Measurements from ENCODE around the gene LBX1.
A peak's percentile ranks its signal among the peaks of the same experiment; 100 is the strongest.

The LBX1 gene, protein sequence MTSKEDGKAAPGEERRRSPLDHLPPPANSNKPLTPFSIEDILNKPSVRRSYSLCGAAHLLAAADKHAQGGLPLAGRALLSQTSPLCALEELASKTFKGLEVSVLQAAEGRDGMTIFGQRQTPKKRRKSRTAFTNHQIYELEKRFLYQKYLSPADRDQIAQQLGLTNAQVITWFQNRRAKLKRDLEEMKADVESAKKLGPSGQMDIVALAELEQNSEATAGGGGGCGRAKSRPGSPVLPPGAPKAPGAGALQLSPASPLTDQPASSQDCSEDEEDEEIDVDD

DNA sequence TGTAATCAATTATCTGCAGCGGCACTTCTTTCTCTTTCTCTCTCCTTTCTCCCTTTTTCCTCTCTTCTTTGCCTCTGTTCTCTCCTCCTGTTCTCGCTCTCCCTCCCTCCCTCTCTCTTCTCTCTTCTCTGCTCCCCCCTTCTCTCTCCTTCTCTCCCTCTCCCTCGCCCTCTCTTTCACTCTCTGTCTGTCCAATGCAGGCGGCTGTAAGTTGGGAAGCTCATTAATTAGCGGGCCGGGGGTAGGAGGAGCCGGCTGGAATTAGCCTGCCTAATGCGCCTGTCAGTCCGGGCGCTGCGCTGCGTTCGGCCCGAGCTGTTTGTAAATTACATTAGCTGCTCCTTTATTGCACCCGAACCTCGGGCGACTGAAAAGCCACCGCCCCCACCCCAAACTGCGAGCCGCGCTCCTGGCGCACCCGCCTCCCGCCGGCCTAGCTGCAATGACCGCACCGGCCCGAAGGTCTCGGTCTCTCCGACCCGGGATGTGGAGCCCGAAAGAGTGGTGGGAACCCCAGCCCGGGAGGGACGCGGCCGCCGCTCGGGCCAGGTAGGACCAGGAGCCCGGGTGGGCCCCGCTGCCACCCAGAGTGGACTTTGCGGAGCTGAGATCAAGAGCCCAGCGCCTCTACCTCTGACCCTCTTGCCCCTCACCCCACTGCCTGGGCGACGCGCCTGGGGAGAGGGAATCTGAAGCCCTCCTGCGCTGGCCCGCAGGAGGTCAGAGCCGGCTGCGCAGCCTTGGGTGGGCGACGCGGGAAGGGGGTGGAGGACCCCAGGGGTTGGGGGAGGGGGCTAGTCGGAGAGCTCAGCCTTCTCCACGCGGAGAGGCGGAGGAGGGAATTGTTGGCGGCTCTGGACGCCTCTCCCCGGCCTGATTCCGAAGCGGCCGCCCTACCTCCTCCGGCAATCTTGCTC lies at the start of gene LBX1:
TSS of gene LBX1 (minus strand) at position 198 of the 917 bp plus-strand sequence. CDS start 648 bp downstream, outside the sequence.
- no peak for FAIRE-seq

DNA sequence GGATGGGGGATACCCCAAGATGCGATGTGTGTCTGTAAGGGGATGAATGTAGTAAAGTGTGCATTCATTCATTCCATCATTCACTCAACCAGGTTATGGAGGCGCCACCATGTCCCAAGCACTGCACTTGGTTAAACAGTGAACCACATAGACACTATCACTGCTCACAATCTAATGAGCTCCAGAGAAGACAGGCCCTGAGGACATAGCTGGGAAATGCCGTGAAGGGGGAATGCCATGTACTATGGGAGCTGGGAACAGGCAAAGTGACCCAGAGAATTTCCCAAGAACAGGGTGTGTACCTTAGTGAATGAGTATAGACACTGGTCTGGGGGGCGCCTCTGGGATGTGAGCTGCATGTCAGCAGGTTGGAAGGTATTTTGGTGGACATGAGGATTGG lies 44.5 kb upstream of the LBX1 start:
- FAIRE-seq: no peak

DNA sequence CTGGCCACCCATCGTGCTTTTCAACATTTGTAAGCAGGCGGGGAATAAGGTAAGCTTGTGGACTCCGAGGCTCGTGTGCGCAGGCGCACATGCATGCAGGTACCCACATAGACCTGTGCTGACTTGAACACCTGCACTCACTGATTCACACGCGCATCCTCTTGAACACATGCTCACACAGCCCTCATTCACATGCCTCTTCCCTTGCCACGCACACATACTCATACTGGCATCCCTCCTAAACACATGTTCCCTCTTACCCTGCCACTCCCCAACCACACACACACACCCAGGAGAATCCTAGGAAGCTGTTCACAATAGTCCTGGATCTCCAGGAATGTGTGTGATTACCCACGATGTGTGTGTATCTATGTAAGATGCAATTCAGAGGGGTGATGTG lies 44.1 kb upstream of the LBX1 start:
- no peak for FAIRE-seq

DNA sequence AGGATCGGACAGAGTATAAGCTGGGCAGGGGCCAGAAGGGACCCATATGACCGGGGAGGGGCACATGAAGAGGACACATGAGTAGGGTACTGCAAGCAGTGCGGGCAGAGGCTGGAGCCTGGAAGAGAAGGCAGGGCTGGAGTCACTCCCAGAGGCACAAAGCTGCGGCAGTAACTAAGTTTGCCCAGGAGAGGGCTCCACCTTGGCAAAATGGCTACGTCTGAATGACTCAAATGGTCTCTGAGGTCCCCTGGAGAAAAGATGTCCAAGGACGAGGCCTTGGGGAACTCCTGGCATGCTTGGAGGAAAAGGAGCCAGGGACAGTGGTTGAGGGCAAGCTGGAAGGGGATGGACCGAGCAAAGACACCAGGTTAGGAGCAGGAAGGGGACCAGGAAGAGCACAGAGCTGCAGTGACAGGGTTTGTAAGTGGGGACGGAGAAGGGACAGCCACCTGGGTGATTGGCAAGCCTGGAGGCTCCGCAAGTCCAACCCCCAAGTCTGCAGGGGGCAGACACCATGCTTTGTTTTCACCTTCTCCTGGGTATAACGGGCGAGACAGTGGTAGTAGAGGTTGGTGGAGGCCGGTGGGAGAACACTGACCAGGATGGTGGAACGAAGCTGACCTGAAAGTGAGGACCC lies 43.1 kb upstream of the LBX1 start:
- peak; percentile 49 for FAIRE-seq

DNA sequence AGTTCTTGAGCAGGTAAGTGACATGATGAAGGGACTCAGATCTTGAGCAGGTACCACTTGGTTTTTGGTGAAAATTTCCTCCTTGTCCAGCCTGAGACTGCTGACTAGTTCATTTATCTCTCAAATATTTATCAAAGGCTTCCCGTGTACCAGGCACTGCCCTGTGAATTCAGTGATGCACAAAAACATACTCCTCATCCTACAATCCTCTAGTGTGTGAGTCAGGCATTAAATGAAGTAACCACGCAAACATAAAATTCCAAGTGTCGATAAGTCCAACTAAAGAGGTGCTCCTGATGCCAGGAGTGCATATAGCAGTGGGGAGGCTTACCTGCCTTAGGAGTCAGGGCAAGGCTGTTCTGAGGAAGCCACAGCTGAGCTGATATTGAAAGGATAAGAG lies 41.5 kb upstream of the LBX1 start:
- FAIRE-seq: no peak

DNA sequence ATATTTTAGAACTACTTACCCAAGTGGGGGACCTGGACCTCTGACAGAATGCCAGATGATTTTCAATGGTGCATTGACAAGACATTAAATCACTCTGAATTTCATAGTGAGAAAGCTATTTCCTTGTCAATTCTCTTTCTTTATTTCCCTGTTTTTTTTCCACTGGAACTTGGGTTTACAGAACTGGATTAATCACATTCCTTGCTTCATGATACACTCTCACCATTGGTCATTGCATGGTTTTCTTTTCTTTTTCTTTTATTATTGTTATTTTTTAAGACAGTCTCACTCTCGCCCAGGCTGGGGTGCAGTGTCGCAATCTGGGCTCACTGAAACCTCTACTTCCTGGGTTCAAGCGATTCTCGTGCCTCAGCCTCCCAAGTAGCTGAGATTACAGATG lies 38.5 kb upstream of the LBX1 start:
- FAIRE-seq: no peak

DNA sequence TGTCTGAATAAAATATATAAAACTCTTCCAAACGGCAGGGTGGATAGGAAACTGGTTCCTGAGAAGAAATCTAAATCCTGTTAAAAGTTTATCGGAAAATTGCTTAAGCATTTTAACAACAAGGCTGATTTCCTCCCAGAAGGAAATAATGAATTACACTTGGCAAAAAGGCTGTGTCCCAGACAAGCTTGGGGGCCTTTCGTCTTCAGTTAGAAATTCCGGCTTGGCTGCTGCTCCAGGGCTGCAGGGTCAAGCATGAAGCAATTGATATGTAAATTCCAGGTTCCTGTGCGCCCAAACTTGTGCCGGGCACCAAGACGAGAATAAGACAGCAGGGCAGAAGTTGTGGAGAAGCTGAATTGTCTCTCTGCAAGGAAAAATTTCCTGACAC lies 38.0 kb upstream of the LBX1 start:
- no peak for FAIRE-seq

DNA sequence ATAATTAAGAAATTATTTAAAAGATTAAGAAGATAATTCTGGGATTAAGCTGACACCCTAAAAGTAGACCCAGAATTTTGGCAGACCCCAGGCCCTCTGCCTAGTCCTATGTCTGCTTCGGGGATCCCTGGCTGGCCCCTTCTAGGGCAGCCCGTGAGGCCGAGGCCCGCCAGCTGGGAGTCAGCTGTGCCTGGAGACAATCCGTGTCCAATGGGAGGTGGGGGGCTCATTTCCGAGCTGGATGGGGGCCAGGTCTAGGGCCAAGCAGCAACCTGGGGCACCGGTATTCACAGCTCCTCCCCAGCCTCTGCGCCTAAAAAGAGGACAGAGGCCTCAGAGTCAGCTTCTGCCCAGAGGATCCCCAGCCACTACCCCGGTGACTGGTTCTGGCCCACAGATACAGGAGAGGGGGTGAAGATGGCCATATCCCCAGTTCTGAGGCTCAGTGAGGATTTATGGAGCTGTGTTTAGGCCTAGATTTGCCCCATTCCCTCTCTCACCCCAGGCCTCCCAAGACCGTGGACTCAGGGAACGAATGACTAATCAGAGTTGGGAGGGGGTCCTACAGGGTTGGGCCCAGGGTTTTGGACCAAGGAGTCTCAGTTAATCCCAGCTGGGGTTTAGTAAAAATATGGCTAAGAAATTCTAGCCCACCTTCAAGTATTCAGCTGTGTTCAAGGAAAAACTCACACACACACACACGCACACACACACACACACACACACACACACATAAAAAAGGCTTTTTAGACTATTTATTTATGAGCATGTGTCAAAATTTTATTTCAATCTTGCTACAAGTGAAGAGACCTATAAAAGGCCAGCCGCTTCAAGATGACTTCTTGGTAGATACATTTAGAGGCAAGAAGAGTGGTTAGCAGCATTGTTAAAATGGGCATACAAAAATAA lies 37.4 kb upstream of the LBX1 start:
- FAIRE-seq: no peak

DNA sequence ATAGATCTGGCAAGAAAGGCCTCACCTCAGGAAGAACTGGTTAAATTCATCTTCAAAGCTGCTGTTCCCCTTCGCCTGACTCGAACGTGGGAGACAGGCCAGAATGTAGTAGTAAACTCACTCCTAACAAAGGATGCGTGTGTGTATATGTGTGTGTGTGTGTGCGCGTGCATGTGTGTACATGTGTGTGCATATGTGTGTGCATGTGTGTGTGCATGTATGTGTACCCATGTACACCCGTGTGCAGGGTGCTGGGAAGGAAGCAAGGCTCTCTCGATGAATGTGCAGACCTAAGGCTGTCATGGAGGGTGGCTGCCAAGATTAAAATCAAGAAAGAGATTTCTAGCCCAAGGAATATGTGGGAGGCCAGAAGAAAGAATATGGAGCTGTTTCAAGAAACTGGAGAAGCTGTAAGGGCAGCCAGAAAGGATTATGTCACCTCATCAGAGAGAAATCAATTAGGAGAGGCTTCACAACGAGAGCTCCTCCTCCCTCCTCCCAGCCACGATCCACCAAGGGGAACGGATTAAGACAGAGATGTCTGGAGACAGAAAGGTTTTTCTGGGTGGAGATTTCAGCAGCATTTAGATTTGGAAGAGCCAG lies 34.0 kb upstream of the LBX1 start:
- FAIRE-seq: no peak

DNA sequence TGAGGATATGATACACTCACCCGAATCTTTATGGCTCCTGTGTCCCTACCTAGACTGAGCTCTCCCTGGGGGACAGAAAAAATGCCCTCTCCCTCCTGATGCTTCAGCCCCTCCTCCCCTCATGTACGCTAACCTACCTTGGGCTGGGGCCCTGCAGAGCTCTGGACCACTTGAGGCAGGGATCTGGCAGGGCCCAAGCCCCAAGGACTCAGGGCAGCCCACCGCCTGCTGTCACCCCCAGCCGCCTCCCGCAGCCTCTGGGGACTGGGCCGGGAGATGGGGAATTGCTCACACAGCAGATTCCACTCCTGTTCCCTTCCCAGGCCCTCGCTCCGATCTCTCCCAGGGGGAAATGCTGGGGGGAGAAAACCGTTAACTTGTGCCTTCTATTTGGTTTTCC lies 32.9 kb upstream of the LBX1 start:
- no peak for FAIRE-seq

DNA sequence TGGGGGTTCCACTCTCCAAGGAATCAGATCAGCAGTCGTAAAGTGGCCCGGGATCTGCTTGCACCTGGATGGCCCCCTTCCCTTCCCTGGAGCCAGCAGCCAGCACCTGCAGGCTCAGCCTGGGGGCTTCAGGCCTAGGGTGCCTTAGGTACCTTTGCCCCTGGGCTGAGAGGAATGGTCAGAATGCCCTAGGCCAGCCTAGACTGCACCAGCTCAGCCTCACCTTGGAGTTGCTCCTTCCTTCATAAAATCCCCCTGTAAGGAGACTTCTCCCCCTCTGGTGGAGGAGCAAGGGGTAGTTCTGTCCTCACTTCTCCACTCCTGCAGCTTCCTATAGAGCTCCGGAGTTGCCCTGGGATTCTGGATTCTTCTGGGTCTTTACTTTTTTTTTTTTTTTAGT lies 32.4 kb upstream of the LBX1 start:
- FAIRE-seq: no peak

DNA sequence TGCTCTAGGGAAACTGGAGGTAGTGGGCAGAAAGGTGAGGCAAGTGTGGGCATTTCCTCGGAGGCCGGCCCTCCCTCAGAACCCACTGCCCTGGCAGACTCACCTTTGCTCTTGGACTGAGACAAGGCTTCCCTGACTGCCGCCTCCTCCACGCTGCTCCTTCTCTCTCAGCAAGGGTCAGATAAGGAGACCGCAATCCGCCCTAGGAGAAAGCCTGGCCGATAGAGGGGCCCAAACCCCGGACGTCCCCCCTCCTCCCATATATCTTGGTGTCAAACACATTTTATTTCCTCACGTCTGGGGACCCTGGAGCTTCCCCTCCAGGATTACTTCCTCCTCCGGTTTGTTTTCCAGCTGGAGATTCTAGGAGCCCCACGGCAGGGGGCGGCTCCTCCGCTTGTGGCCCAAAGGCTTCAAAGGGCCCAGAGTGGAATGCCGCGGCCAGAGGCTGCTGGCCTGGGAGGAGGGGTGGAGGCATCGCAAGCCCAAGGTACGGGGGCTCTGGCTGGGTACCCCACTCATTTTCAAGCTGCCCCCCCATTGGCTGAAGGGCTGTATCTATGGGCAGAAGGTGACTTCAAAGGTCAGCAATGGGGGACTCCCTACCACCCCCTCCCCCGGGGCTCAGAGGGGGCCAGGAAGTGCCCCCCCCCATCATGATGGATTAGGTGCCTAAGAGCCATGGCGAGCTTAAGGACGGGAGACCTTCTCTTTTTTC lies 31.7 kb upstream of the LBX1 start:
- FAIRE-seq: no peak

DNA sequence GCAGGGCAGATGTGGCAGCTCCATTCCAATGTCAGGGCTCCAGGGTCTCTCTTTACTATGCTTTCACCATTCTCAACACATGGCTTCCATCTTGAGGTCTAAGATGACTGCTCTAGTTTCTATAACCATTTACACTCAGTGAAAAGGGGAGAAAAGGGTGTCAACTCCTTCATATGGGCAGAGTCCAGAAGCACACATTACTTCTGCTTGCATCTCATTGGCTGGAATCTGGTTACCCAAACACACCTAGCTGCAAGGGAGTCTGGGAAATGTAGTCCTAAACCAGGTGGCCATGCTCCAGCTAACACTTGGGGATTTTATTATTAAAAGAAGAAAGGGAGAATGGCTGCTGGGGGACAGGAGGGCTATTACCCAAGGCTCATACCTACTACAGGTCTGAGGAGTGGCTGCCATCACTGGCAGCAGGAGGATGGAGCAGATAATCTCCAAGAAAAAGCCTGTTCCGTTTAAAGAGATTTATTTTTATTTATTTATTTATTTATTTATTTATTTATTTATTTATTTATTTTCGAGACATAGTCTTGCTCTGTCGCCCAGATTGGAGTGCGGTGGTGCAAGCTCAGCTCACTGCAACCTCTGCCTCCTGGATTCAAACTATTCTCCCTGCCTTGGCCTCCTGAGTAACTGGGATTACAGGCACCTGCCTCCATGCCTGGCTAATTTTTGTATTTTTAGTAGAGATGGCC lies 29.1 kb upstream of the LBX1 start:
- FAIRE-seq: no peak

DNA sequence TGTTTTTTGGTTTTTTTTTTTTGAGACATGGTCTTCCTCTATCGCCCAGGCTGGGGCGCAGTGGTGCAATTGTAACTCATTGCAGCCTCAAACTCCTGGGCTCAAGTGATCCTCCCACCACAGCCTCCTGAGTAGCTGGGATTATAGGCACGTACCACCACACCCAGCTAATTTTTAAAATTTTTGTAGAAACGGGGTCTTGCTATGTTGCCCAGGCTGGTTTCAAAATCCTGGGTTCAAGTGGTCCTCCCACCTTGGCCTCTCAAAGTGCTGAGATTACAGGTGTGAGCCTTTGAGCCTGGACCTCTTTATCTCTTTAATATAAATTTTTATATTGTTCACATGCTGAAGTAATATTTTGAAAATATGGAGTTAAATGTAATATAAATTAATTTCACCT lies 28.2 kb upstream of the LBX1 start:
- no peak for FAIRE-seq

DNA sequence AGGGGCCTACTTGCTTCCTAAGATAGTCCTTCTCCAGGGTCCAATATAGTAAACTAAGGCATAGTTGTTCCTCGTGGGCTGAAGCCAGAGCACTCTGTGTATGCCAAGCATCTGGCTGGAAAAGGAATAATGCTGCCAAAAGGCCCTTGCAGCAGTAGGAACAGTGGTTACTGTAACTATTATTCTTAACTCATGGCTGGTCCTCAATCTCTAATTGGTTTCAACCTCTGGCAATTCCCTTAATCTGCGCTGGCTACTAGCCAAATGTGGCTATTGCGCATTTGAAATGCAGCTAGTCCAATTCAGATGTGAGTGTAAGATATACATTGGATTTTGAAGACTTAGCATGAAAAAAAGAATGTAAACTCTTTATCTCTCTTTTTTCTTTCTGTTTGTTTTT lies 27.8 kb upstream of the LBX1 start:
- FAIRE-seq: no peak

DNA sequence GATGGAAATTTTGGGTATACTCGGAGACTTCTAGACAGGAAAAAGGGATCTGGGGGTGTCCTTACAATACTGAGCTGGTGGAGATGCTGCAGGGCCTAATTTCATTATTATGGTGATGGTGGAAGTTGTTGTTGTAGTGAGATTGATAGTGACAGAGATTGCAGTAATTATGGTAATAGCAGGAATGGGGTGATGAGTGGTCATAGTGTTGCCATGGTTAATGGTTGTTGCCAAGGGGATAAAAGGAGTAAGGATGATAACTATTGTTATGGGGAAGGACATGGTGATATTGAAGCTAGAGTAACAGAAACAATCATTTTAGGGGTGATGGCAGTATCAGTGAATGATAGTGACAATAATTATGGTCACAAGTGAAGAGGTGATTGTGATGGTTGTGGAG lies 27.1 kb upstream of the LBX1 start:
- no peak for FAIRE-seq

DNA sequence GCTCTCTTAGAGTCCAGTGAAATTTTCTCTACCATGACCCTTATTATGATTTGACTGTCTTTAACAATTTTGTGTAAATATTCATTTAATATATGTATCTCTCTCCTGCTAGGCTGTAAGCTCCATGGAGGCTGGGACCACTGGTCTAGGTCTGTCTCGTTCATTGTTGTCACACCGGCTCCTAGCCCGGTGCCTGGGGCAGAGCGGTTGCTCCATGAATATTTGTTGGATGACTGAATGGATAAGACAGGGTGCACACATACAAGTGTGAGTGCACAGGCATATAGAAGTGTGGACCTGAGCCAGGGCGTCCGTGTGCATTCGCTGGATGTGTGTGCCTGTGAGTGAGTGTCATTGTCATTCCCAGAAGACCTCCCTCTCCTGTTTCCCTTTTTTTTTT lies 20.9 kb upstream of the LBX1 start:
- FAIRE-seq: no peak

DNA sequence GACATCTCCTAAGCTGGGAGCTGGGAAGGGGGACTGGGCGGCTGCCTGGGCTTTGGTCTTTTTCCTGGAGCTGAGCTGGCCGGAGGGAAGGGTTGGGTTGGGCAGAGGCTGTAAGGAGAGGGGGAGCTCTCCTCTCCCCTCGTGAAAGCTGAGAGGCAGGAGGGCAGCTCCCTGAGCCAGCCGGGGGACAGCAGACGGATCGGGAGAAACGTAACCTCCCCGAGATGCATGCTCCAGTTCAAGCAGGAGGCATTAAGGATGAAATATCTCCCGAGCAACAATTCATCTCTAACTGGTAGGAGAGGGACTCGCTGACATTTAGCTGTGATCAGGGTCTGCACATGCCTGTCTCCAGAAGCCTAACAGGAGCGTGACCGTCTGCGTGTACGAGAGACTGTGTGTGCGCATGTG lies 19.9 kb upstream of the LBX1 start:
- no peak for FAIRE-seq

DNA sequence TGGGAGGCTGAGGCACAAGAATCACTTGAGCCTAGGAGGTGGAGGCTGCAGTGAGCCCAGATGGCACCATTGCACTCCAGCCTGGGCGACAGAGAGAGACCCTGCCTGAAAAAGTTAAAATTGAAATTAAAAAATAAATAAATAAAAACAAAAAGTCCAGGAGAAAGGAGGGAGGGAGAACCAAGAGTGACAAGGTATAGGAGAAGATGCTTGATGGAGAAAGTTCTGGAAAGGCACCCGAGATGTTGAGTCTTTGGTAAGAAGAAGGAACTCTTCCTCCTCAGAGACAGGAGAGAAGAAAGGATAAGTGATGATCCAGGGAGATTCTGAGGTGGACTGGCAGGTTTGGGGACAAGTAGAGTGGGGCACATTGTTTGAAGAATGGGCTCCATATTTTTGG lies 17.4 kb upstream of the LBX1 start:
- no peak for FAIRE-seq

DNA sequence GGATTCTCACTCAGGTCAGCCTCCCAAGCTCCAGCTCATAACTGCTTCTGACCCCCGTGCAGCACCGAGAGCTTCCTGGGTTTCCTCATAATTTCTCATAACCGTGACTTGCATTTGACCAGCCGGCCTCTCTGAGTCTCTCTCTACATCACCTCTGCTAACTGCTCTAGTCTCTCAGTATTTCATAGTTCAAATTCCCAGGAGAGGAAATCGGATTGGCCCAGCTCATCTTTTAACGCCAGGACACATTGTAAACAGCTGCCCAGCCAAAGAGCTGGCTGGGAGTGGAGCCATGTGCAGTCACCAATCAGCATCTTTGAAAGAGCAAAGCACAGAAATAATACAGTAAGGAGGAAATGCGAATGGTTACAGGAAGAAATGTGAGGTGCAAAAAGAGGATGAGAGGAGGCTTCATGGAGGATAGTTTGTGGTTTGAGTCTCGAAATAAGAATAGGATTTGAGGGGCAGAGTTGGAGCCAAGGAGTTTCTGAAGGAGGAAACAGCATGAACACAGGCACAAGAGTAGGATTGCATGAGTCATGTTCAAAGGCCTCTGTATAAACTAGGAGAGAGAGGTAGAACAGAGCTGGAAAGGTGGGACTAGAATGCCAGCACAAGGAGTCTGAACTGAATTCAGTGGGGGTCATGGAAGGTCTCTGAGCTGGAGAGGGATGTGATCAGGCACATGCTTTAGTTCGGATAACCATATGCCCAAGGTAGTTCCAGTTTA lies 15.2 kb upstream of the LBX1 start:
- FAIRE-seq: no peak
